Activated naive CD8-positive, alpha-beta T cell (primary cell): ENCODE measurements around the gene RASAL2.

Experiments
- H3K27ac Mint-ChIP-seq: one replicate; pipeline ENCODE4 v1.8.0; 2021; ENCODE audit warnings: mixed read lengths
- H3K27me3 Mint-ChIP-seq: one replicate; pipeline ENCODE4 v1.8.0; 2021; ENCODE audit warnings: mixed read lengths
- H3K36me3 Mint-ChIP-seq: one replicate; pipeline ENCODE4 v1.8.0; 2021; ENCODE audit warnings: mixed read lengths
- H3K4me1 Mint-ChIP-seq: one replicate; pipeline ENCODE4 v1.8.0; 2021; ENCODE audit warnings: low read depth, mixed read lengths
- H3K4me3 Mint-ChIP-seq: one replicate; pipeline ENCODE4 v1.8.0; 2021; ENCODE audit warnings: mild to moderate bottlenecking, mixed read lengths
- H3K9me3 Mint-ChIP-seq: one replicate; pipeline ENCODE4 v1.8.0; 2021; ENCODE audit warnings: low read depth, mixed read lengths

RASAL2 gene

GRCh38 chr1:178491721-178492120 lies 397.8 kb downstream of the RASAL2 start:
- H3K4me3 Mint-ChIP-seq = no peak overlapping the region
- no peaks in the 10 kb centered on the region for H3K9me3 Mint-ChIP-seq
- H3K27ac Mint-ChIP-seq = no peak overlapping the region
- no peaks in the 10 kb centered on the region for H3K4me1 Mint-ChIP-seq
- peaks cover 5% of the 10 kb centered on the region for H3K27me3 Mint-ChIP-seq
- no peaks in the 10 kb centered on the region for H3K36me3 Mint-ChIP-seq

- Mint-ChIP-seq H3K4me3 (no peak overlapping the region), H3K27me3 (peaks cover 5% of the 10 kb centered on the region), H3K36me3 (no peaks in the 10 kb centered on the region)
Measured at GRCh38 chr1:178492341-178492740, 398.4 kb downstream of the RASAL2 start.

GRCh38 chr1:178493301-178493741 lies 399.4 kb downstream of the RASAL2 start:
- H3K4me1 Mint-ChIP-seq = no peaks in the 10 kb centered on the region
- H3K27me3 Mint-ChIP-seq = no peaks in the 10 kb centered on the region
- no peak overlapping the region for H3K4me3 Mint-ChIP-seq
- no peak overlapping the region for H3K27ac Mint-ChIP-seq
- no peaks in the 10 kb centered on the region for H3K9me3 Mint-ChIP-seq
- no peaks in the 10 kb centered on the region for H3K36me3 Mint-ChIP-seq

More at GRCh38 chr1:178492341-178492740, 398.4 kb downstream of the RASAL2 start:
- H3K4me1 Mint-ChIP-seq = no peaks in the 10 kb centered on the region
- H3K9me3 Mint-ChIP-seq = no peaks in the 10 kb centered on the region
- no peak overlapping the region for H3K27ac Mint-ChIP-seq

- Mint-ChIP-seq H3K9me3 (no peaks in the 10 kb centered on the region), H3K4me1 (no peaks in the 10 kb centered on the region), H3K27ac (no peak overlapping the region), H3K27me3 (no peaks in the 10 kb centered on the region), H3K36me3 (no peaks in the 10 kb centered on the region), H3K4me3 (no peak overlapping the region)
Measured at GRCh38 chr1:178494569-178494971, 400.7 kb downstream of the RASAL2 start.

- Mint-ChIP-seq H3K27me3 (no peaks in the 10 kb centered on the region), H3K4me1 (no peaks in the 10 kb centered on the region), H3K36me3 (no peaks in the 10 kb centered on the region), H3K4me3 (no peak overlapping the region), H3K9me3 (no peaks in the 10 kb centered on the region), H3K27ac (no peak overlapping the region)
Measured at GRCh38 chr1:178495158-178495557, 401.3 kb downstream of the RASAL2 start.

- Mint-ChIP-seq H3K4me3 (no peak overlapping the region), H3K4me1 (no peaks in the 10 kb centered on the region), H3K27me3 (no peaks in the 10 kb centered on the region), H3K9me3 (no peaks in the 10 kb centered on the region), H3K27ac (no peak overlapping the region), H3K36me3 (no peaks in the 10 kb centered on the region)
Measured at GRCh38 chr1:178495741-178496409, 402.0 kb downstream of the RASAL2 start.

GRCh38 chr1:178496410-178497135 lies 402.7 kb downstream of the RASAL2 start, which contains the start of gene CLEC20A:
Gene CLEC20A (minus strand): TSS chr1:178496964. CDS start chr1:178496939, 25 bp downstream.
- no peaks in the 10 kb centered on the region for H3K27me3 Mint-ChIP-seq
- no peak within 1 kb of the TSS for H3K4me3 Mint-ChIP-seq
- H3K9me3 Mint-ChIP-seq = no peaks in the 10 kb centered on the region
- H3K27ac Mint-ChIP-seq = no peak within 1 kb of the TSS
- no peaks in the 10 kb centered on the region for H3K36me3 Mint-ChIP-seq
- no peaks in the 10 kb centered on the region for H3K4me1 Mint-ChIP-seq

- no peak overlapping the region for H3K27ac Mint-ChIP-seq
- H3K9me3 Mint-ChIP-seq = no peaks in the 10 kb centered on the region
- H3K4me1 Mint-ChIP-seq = no peaks in the 10 kb centered on the region
- H3K36me3 Mint-ChIP-seq = no peaks in the 10 kb centered on the region
- H3K27me3 Mint-ChIP-seq = no peaks in the 10 kb centered on the region
- no peak overlapping the region for H3K4me3 Mint-ChIP-seq
Measured at GRCh38 chr1:178497903-178498478, 404.1 kb downstream of the RASAL2 start.

- Mint-ChIP-seq H3K9me3 (no peaks in the 10 kb centered on the region), H3K27me3 (no peaks in the 10 kb centered on the region), H3K36me3 (no peaks in the 10 kb centered on the region), H3K4me1 (no peaks in the 10 kb centered on the region), H3K27ac (no peak overlapping the region), H3K4me3 (no peak overlapping the region)
Measured at GRCh38 chr1:178498896-178499675, 405.2 kb downstream of the RASAL2 start.

- H3K9me3 Mint-ChIP-seq = no peaks in the 10 kb centered on the region
- H3K4me3 Mint-ChIP-seq = no peak overlapping the region
- H3K27me3 Mint-ChIP-seq = peaks cover 3% of the 10 kb centered on the region
- no peaks in the 10 kb centered on the region for H3K4me1 Mint-ChIP-seq
- H3K36me3 Mint-ChIP-seq = no peaks in the 10 kb centered on the region
- H3K27ac Mint-ChIP-seq = no peak overlapping the region
Measured at GRCh38 chr1:178500091-178500770, 406.3 kb downstream of the RASAL2 start.

- no peaks in the 10 kb centered on the region for H3K36me3 Mint-ChIP-seq
- H3K4me3 Mint-ChIP-seq = no peak overlapping the region
- H3K9me3 Mint-ChIP-seq = no peaks in the 10 kb centered on the region
- H3K27me3 Mint-ChIP-seq = peaks cover 3% of the 10 kb centered on the region
- no peaks in the 10 kb centered on the region for H3K4me1 Mint-ChIP-seq
- no peak overlapping the region for H3K27ac Mint-ChIP-seq
Measured at GRCh38 chr1:178500936-178501554, 407.1 kb downstream of the RASAL2 start.

GRCh38 chr1:178501705-178502329 lies 407.9 kb downstream of the RASAL2 start:
- H3K9me3 Mint-ChIP-seq = no peaks in the 10 kb centered on the region
- peaks cover 3% of the 10 kb centered on the region for H3K27me3 Mint-ChIP-seq
- no peak overlapping the region for H3K27ac Mint-ChIP-seq
- no peaks in the 10 kb centered on the region for H3K4me1 Mint-ChIP-seq
- no peaks in the 10 kb centered on the region for H3K36me3 Mint-ChIP-seq
- no peak overlapping the region for H3K4me3 Mint-ChIP-seq

- Mint-ChIP-seq H3K4me3 (no peak overlapping the region), H3K27me3 (peaks cover 3% of the 10 kb centered on the region), H3K4me1 (no peaks in the 10 kb centered on the region), H3K9me3 (no peaks in the 10 kb centered on the region), H3K36me3 (no peaks in the 10 kb centered on the region), H3K27ac (no peak overlapping the region)
Measured at GRCh38 chr1:178502330-178502714, 408.4 kb downstream of the RASAL2 start.

- Mint-ChIP-seq H3K4me1 (no peaks in the 10 kb centered on the region), H3K4me3 (no peak overlapping the region), H3K27me3 (peaks cover 3% of the 10 kb centered on the region), H3K27ac (no peak overlapping the region), H3K9me3 (no peaks in the 10 kb centered on the region), H3K36me3 (no peaks in the 10 kb centered on the region)
Measured at GRCh38 chr1:178502856-178503255, 409.0 kb downstream of the RASAL2 start.
